Measurements from ENCODE around the gene MPHOSPH9.
A peak's percentile ranks its signal among the peaks of the same experiment; 100 is the strongest.
"Not testable (repeated sequence)": the region's sequence is repeated elsewhere in the genome, so short reads cannot be mapped to it uniquely, and the experiment has no call there.

The MPHOSPH9 gene

GRCh38 chr12:123254853-123255446 lies 22.0 kb upstream of the MPHOSPH9 start:
- DNase-seq (ENCODE audit: low spot score) = no peak
- no peak for FAIRE-seq

- DNase-seq (ENCODE audit: low spot score) (no peak), FAIRE-seq (no peak)
These were observed 20.9 kb upstream of the MPHOSPH9 start for GRCh38 chr12:123253641-123254459.

GRCh38 chr12:123252365-123252764 lies 19.4 kb upstream of the MPHOSPH9 start:
- FAIRE-seq; DNase-seq (ENCODE audit: low spot score): not testable (repeated sequence)

GRCh38 chr12:123251403-123252076 lies 18.6 kb upstream of the MPHOSPH9 start:
- DNase-seq (ENCODE audit: low spot score) (no peak), FAIRE-seq (no peak)

GRCh38 chr12:123250471-123251383 lies 17.8 kb upstream of the MPHOSPH9 start:
- DNase-seq (ENCODE audit: low spot score) (peak; percentile 88), FAIRE-seq (peak; percentile 74)

GRCh38 chr12:123248996-123249741 lies 16.2 kb upstream of the MPHOSPH9 start:
- not testable (repeated sequence) for DNase-seq (ENCODE audit: low spot score); FAIRE-seq

GRCh38 chr12:123248129-123248528 lies 15.2 kb upstream of the MPHOSPH9 start:
- DNase-seq (ENCODE audit: low spot score); FAIRE-seq: not testable (repeated sequence)

- FAIRE-seq (no peak), DNase-seq (ENCODE audit: low spot score) (no peak)
These were observed 12.7 kb upstream of the MPHOSPH9 start for GRCh38 chr12:123245678-123246077.

- DNase-seq (ENCODE audit: low spot score) (no peak), FAIRE-seq (no peak)
These were observed 10.8 kb upstream of the MPHOSPH9 start for GRCh38 chr12:123243671-123244262.

- DNase-seq (ENCODE audit: low spot score) = no peak
These were observed 9.4 kb upstream of the MPHOSPH9 start for GRCh38 chr12:123242116-123242904.

GRCh38 chr12:123238961-123239360 lies 6.0 kb upstream of the MPHOSPH9 start:
- FAIRE-seq = no peak
- DNase-seq (ENCODE audit: low spot score) = no peak

More at GRCh38 chr12:123242116-123242904, 9.4 kb upstream of the MPHOSPH9 start:
- FAIRE-seq = no peak

- no peak for DNase-seq (ENCODE audit: low spot score)
- FAIRE-seq = no peak
These were observed 5.4 kb upstream of the MPHOSPH9 start for GRCh38 chr12:123238330-123238682.

GRCh38 chr12:123237646-123238329 lies 4.8 kb upstream of the MPHOSPH9 start:
- DNase-seq (ENCODE audit: low spot score) (no peak), FAIRE-seq (no peak)

- no peak for FAIRE-seq
- DNase-seq (ENCODE audit: low spot score) = no peak
These were observed 766 bp upstream of the MPHOSPH9 start for GRCh38 chr12:123233505-123234308.

GRCh38 chr12:123232472-123232806 lies 502 bp downstream of the MPHOSPH9 start:
- FAIRE-seq = no peak

GRCh38 chr12:123231931-123232330 lies 1.0 kb downstream of the MPHOSPH9 start:
- DNase-seq (ENCODE audit: low spot score) = no peak

More at GRCh38 chr12:123232472-123232806, 502 bp downstream of the MPHOSPH9 start:
- DNase-seq (ENCODE audit: low spot score) = no peak

GRCh38 chr12:123229051-123229450 lies 3.9 kb downstream of the MPHOSPH9 start:
- no peak for DNase-seq (ENCODE audit: low spot score)
- FAIRE-seq = no peak

More at GRCh38 chr12:123231931-123232330, 1.0 kb downstream of the MPHOSPH9 start:
- no peak for FAIRE-seq
